CD14-positive monocyte (primary cell): ENCODE data around the gene KDF1. TPM values are rescaled to one million over a fixed set of nuclear protein-coding genes. Genes with fewer than 3 reads are reported as not detected.

Experiments
- DNase-seq, 3 donors: peaks; one replicate each; pipeline ENCODE4 v3.0.0-alpha.2; 2011 to 2022
- H2AFZ ChIP-seq: 2 replicates; pipeline ENCODE4 v1.6.0; 2012; ENCODE audit warnings: mild to moderate bottlenecking, low read depth, low read length, inconsistent platforms; ENCODE audit not compliant: insufficient read depth, poor library complexity, severe bottlenecking
- H3K27ac ChIP-seq, 2 donors: 1 replicate in 1 of 2; 2 replicates in 1 of 2; pipeline ENCODE4 v1.5.1; 2012 to 2013; ENCODE audit warnings: low read length in 2 of 2, control low read depth in 1 of 2, inconsistent platforms in 1 of 2, low read depth in 1 of 2, mild to moderate bottlenecking in 1 of 2
- H3K27me3 ChIP-seq, 2 donors: one replicate each; pipeline versions ENCODE4 v1.6.0 to v1.6.1; 2011 to 2013; ENCODE audit warnings: low read length in 2 of 2; ENCODE audit not compliant: control insufficient read depth in 2 of 2, insufficient read depth in 2 of 2
- H3K36me3 ChIP-seq, 2 donors: replicated peaks in 1 of 2; 1 replicate in 1 of 2; 2 replicates in 1 of 2; pipeline versions ENCODE4 v1.5.1 to v1.6.1; 2012 to 2013; ENCODE audit warnings: low read length in 2 of 2, control low read depth in 1 of 2, inconsistent platforms in 1 of 2, mild to moderate bottlenecking in 1 of 2; ENCODE audit not compliant: insufficient read depth in 2 of 2, control insufficient read depth in 1 of 2
- H3K4me1 ChIP-seq, 2 donors: 1 replicate in 1 of 2; 2 replicates in 1 of 2; pipeline versions ENCODE4 v1.5.1 to v1.6.1; 2012 to 2013; ENCODE audit warnings: low read length in 2 of 2, control low read depth in 1 of 2, inconsistent platforms in 1 of 2, mild to moderate bottlenecking in 1 of 2, moderate library complexity in 1 of 2; ENCODE audit not compliant: insufficient read depth in 2 of 2, control insufficient read depth in 1 of 2
- H3K4me2 ChIP-seq: replicated peaks from 2 replicates; pipeline ENCODE3; 2012; ENCODE audit warnings: low read length, moderate library complexity, mild to moderate bottlenecking; ENCODE audit not compliant: poor library complexity, severe bottlenecking; ENCODE audit errors: extremely low read depth
- H3K4me3 ChIP-seq, 3 experiments: fragments of 200-600 bp in 1 of 3; sonication (generic) in 1 of 3; replicated peaks in 1 of 3; 1 replicate in 2 of 3; 2 replicates in 1 of 3; pipeline ENCODE4 v1.5.1; 2011 to 2013; ENCODE audit warnings: low read length in 3 of 3, mild to moderate bottlenecking in 3 of 3, control low read depth in 2 of 3, low read depth in 2 of 3, inconsistent platforms in 1 of 3, moderate library complexity in 1 of 3
- H3K79me2 ChIP-seq: 2 replicates; pipeline ENCODE4 v1.6.0; 2012; ENCODE audit warnings: mild to moderate bottlenecking, control low read depth, inconsistent platforms, low read length, moderate library complexity; ENCODE audit not compliant: insufficient read depth
- H3K9ac ChIP-seq: 2 replicates; pipeline ENCODE4 v1.6.0; 2017; ENCODE audit warnings: low read length, mild to moderate bottlenecking; ENCODE audit not compliant: insufficient read depth, poor library complexity, severe bottlenecking
- H3K9me3 ChIP-seq, 2 donors: replicated peaks in 1 of 2; 1 replicate in 1 of 2; 2 replicates in 1 of 2; pipeline versions ENCODE4 v1.5.1 to v1.6.1; 2012 to 2013; ENCODE audit warnings: low read length in 2 of 2, control low read depth in 1 of 2; ENCODE audit not compliant: control insufficient read depth in 1 of 2, insufficient read depth in 1 of 2
- H4K20me1 ChIP-seq: 2 replicates; pipeline ENCODE4 v1.6.0; 2012; ENCODE audit warnings: mild to moderate bottlenecking, low read length, control low read depth, moderate library complexity; ENCODE audit not compliant: insufficient read depth
- H3K27ac Mint-ChIP-seq, 7 donors: one replicate each; pipeline ENCODE4 v1.8.0; 2020; ENCODE audit warnings: mild to moderate bottlenecking in 7 of 7, mixed read lengths in 7 of 7, moderate library complexity in 6 of 7, inconsistent platforms in 2 of 7
- H3K27me3 Mint-ChIP-seq, 3 donors: one replicate each; pipeline ENCODE4 v1.8.0; 2021 to 2022; ENCODE audit warnings: low read depth in 3 of 3, mild to moderate bottlenecking in 3 of 3, mixed read lengths in 3 of 3, moderate library complexity in 3 of 3, inconsistent platforms in 1 of 3
- H3K36me3 Mint-ChIP-seq, 2 donors: one replicate each; pipeline ENCODE4 v1.8.0; 2020; ENCODE audit warnings: mixed read lengths in 2 of 2, inconsistent platforms in 1 of 2, mild to moderate bottlenecking in 1 of 2
- H3K4me1 Mint-ChIP-seq: one replicate; pipeline ENCODE4 v1.8.0; 2020; ENCODE audit warnings: mild to moderate bottlenecking, mixed read lengths
- H3K4me3 Mint-ChIP-seq, 2 donors: one replicate each; pipeline ENCODE4 v1.8.0; 2020; ENCODE audit warnings: mild to moderate bottlenecking in 2 of 2, mixed read lengths in 2 of 2, moderate library complexity in 1 of 2
- H3K9me3 Mint-ChIP-seq, 7 donors: one replicate each; pipeline ENCODE4 v1.8.0; 2020 to 2022; ENCODE audit warnings: mixed read lengths in 7 of 7, mild to moderate bottlenecking in 6 of 7, moderate library complexity in 6 of 7, inconsistent platforms in 2 of 7
- CTCF ChIP-seq: fragments of 200-600 bp; IDR thresholded peaks from one replicate; pipeline ENCODE4 v1.8.0; 2022; ENCODE audit warnings: antibody characterized with exemption, mild to moderate bottlenecking
- WGBS: methylation state at CpG from one replicate; pipeline ENCODE4 v1.1.5; 2013; ENCODE audit warnings: missing lambda C conversion rate; ENCODE audit not compliant: insufficient coverage; 5-methylcytosine and 5-hydroxymethylcytosine counted together
- intact Hi-C, 2 donors: fragments of 100-400 bp; cut with micrococcal nuclease; formaldehyde crosslinking; loops; one replicate each; pipeline versions ENCODE4 v1.15.0 to v1.15.1; 2023
- polyA plus RNA-seq, 3 donors: library from polyadenylated mRNA; depleted of rRNA in 1 of 3; unstranded in 2 of 3; stranded (reverse) in 1 of 3; fragments of 300-500 nt in 2 of 3; fragments of >200 nt in 1 of 3; fragmentation: Illumina TruSeq in 2 of 3; gene quantifications; 1 replicate in 2 of 3; 2 replicates in 1 of 3; pipeline ENCODE4 v1.2.3, GENCODE V29; 2012 to 2021

KDF1 gene
- polyA plus RNA-seq, 3 donors, result not detected

GRCh38 chr1:26922901-26923300 lies 37.4 kb downstream of the KDF1 start:
- Histone ChIP-seq H3K9ac (no peak overlapping the region), H3K9me3 (no peaks in the 10 kb centered on the region), H3K4me3 (no peak overlapping the region), H3K4me2 (peak overlapping the region; percentile 80), H3K79me2 (peaks cover 35% of the 10 kb centered on the region), H2AFZ (no peak overlapping the region), H4K20me1 (peaks cover 9% of the 10 kb centered on the region), H3K4me1 (peaks cover 15 to 21% of the 10 kb centered on the region in 2 donors), H3K27ac (peak overlapping the region in 1 of 2 donors; percentile 83), H3K36me3 (peaks cover 36 to 40% of the 10 kb centered on the region in 2 donors), H3K27me3 (no peaks in the 10 kb centered on the region)
- Mint-ChIP-seq H3K4me3 (peak overlapping the region; percentile 47 to 96), H3K9me3 (no peaks in the 10 kb centered on the region), H3K36me3 (peaks cover 21 to 42% of the 10 kb centered on the region in 2 donors), H3K4me1 (peaks cover 20% of the 10 kb centered on the region), H3K27ac (peak overlapping the region in 4 of 7 donors; percentile 15 to 92 (median 75)), H3K27me3 (peaks cover 0 to 3% (median 0%) of the 10 kb centered on the region in 3 donors)
- TF ChIP-seq CTCF, result no peak
- WGBS, result 100% methylated on average over 1 of the region's 3 CpGs
- DNase-seq, result no peak
- intact Hi-C loops, result no loop called here

GRCh38 chr1:26922431-26922729 lies 37.9 kb downstream of the KDF1 start:
- Histone ChIP-seq H3K9me3 (no peaks in the 10 kb centered on the region), H3K4me1 (peaks cover 15 to 21% of the 10 kb centered on the region in 2 donors), H3K4me2 (peak overlapping the region; percentile 80), H3K79me2 (peaks cover 35% of the 10 kb centered on the region), H3K9ac (peak overlapping the region; percentile 88), H3K4me3 (peak overlapping the region; percentile 74 to 88 (median 78)), H4K20me1 (peaks cover 9% of the 10 kb centered on the region), H3K36me3 (peaks cover 31 to 35% of the 10 kb centered on the region in 2 donors), H3K27ac (peak overlapping the region in 1 of 2 donors; percentile 83), H2AFZ (peak overlapping the region; percentile 90), H3K27me3 (no peaks in the 10 kb centered on the region)
- WGBS, result 58% methylated on average over 5 of the region's 6 CpGs
- no peak for DNase-seq
- peak overlapping the region in 6 of 7 donors; percentile 88 to 95 (median 92) for H3K27ac Mint-ChIP-seq
- intact Hi-C loops, result no loop called here
- peak overlapping the region; percentile 91 to 96 for H3K4me3 Mint-ChIP-seq
- peaks cover 17 to 38% of the 10 kb centered on the region in 2 donors for H3K36me3 Mint-ChIP-seq
- TF ChIP-seq CTCF, result no peak
- H3K4me1 Mint-ChIP-seq, result peaks cover 20% of the 10 kb centered on the region
- no peaks in the 10 kb centered on the region for H3K9me3 Mint-ChIP-seq
- H3K27me3 Mint-ChIP-seq, result peaks cover 0 to 3% (median 0%) of the 10 kb centered on the region in 3 donors
